ENCODE data around the gene LEPROT.

DNA sequence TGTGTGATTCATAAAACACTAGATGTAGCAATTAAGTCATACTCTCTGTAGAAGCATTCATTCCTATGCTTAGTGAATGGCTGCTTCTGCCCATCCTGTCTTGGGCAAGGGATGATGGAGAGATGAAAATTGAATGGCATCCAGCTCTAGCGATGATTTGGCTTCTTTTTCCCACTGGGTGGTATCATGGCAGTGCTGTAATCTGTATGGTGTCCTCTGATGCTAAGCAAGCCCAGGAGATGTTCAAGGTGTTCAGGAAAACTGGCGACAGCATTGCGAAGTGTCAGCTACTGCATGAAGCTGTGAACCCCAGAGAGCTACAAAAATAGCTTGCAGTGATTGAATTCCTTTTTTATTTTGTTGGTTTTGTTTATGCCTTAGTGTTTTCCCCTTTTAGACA lies 48.9 kb upstream of the LEPROT start:
- TF ChIP-seq, protein P1, sequence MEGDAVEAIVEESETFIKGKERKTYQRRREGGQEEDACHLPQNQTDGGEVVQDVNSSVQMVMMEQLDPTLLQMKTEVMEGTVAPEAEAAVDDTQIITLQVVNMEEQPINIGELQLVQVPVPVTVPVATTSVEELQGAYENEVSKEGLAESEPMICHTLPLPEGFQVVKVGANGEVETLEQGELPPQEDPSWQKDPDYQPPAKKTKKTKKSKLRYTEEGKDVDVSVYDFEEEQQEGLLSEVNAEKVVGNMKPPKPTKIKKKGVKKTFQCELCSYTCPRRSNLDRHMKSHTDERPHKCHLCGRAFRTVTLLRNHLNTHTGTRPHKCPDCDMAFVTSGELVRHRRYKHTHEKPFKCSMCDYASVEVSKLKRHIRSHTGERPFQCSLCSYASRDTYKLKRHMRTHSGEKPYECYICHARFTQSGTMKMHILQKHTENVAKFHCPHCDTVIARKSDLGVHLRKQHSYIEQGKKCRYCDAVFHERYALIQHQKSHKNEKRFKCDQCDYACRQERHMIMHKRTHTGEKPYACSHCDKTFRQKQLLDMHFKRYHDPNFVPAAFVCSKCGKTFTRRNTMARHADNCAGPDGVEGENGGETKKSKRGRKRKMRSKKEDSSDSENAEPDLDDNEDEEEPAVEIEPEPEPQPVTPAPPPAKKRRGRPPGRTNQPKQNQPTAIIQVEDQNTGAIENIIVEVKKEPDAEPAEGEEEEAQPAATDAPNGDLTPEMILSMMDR (IDR thresholded peaks at IDR 0.05), result no peak
- TF ChIP-seq EZH2 (IDR thresholded peaks at IDR 0.05), result no peak
- TF ChIP-seq EZH2phosphoT487 (IDR thresholded peaks at IDR 0.05), result no peak
